Hematopoietic multipotent progenitor cell treated with erythropoietin and hydrocortisone succinate and interleukin-3 and kit ligand, for 6 days (in vitro differentiated cells): Measurements from ENCODE around the gene MC1R.
"Not testable (repeated sequence)": the region's sequence is repeated elsewhere in the genome, so short reads cannot be mapped to it uniquely, and the experiment has no call there.

ENCODE experiments used
- DNase-seq: peaks from one replicate; pipeline ENCODE4 v3.0.0-alpha.2; 2015

The MC1R gene

DNA sequence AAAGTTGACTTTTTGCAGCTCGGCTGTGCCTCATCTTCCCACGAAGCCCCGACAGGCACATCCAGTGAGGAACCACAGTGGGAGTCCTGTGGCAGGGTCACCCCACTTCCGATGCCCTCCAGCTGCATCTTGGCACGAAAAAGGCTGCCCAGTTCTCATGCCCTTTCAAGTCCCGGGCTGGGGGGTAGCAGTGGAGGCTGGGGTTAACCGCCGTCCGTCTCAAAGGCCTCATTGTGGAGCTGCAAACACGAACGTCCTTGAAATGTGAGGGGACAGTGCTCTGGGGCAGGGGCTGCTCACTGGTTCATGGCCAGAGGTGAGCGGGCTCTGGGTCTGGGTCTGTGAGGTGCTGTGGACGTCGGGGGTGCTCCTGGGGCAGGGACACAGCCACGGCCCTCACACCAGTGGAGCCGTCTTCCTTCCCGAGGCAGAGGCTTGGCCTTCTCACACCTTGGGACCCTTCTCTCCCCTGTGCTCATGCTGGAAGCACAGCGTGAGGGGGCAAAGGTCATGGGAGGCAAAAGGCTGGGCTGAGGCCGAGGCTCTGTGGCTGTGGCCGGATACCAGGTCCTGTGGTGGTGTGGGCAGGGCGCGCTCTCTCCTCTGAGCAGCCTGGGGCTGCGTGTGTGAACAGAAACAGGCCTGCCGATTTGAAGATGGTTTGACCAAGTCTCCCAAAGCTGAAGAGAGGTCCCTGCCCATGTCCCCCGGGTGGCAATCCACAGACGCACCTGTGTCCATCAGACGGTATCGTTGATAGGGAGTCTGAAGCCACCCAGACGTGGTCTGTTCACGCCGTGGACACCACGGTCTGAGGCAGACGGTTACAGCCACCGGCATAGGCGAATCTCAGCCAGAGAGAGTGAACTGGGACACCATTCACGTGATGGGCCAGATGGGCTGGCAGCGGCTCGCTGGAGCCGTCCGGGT is 3.1 kb upstream of the MC1R start:
- DNase-seq, result no peak

DNA sequence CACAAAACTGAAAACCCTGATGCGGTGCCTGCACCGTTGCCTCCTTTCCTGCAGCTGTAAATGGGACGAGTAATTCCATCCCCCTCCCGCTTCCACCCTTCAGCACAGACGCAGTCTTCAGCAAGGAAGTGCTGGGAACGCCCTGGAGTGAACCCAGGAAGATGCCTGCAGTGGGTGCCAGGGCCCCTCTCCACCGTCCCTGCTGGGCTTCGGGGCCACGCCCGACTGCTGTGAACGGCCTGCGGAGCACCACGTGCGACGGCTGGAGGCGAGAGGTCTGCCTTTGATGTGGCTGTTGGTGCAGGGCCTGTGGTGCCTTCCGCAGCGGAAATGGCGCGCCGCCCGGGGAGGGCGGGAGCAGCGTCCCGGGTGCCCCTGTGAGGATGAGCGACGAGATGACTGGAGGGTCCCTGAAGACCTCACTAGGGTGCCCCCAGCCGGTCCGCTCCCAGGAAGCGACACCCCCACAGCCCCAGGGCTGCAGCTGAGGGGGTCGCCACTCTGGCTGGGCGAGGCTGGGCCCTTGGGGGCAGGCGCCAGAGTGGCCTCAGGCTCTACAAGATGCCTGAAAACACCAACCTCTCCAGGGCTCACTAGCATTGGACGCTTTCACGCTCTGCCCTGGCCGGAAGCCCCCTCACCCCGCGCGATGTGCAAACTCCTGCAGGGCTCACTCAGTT is 749 bp upstream of the MC1R start:
- DNase-seq, result peak; percentile 92

DNA sequence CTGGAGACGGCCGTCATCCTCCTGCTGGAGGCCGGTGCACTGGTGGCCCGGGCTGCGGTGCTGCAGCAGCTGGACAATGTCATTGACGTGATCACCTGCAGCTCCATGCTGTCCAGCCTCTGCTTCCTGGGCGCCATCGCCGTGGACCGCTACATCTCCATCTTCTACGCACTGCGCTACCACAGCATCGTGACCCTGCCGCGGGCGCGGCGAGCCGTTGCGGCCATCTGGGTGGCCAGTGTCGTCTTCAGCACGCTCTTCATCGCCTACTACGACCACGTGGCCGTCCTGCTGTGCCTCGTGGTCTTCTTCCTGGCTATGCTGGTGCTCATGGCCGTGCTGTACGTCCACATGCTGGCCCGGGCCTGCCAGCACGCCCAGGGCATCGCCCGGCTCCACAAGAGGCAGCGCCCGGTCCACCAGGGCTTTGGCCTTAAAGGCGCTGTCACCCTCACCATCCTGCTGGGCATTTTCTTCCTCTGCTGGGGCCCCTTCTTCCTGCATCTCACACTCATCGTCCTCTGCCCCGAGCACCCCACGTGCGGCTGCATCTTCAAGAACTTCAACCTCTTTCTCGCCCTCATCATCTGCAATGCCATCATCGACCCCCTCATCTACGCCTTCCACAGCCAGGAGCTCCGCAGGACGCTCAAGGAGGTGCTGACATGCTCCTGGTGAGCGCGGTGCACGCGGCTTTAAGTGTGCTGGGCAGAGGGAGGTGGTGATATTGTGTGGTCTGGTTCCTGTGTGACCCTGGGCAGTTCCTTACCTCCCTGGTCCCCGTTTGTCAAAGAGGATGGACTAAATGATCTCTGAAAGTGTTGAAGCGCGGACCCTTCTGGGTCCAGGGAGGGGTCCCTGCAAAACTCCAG is 1.1 kb downstream of the MC1R start:
- DNase-seq, result no peak

GRCh38 chr16:89920723-89921122 is 2.1 kb downstream of the MC1R start:
- DNase-seq, result no peak

DNA sequence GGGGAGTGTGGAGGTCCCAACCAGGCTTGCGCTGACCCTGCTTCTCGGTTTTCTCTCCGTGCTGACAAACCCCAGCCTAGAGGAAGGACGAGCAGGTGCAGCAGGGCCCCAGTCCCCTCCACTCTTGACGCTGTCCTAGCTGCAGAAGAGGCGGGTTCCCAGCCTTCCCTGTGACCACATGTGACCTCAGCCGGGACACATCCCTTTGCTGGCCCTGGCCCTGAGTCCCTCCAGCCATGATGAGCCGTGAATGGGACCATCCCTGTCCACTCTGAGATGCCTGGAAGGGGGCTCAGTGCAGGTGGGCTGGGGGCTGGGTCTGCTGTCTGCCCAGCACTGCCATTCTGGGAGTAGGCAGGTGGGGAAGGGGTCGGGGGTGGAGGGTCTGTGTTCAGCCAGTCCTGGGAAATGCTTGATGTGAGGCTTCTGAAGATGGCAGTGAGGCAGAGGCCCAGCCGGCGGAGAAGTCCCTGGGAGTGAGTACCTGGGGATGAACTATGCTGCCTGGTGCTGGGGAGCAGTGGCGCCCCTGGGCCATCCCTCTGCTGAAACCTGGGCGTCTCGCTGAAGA is 2.6 kb downstream of the MC1R start:
- DNase-seq, result no peak

DNA sequence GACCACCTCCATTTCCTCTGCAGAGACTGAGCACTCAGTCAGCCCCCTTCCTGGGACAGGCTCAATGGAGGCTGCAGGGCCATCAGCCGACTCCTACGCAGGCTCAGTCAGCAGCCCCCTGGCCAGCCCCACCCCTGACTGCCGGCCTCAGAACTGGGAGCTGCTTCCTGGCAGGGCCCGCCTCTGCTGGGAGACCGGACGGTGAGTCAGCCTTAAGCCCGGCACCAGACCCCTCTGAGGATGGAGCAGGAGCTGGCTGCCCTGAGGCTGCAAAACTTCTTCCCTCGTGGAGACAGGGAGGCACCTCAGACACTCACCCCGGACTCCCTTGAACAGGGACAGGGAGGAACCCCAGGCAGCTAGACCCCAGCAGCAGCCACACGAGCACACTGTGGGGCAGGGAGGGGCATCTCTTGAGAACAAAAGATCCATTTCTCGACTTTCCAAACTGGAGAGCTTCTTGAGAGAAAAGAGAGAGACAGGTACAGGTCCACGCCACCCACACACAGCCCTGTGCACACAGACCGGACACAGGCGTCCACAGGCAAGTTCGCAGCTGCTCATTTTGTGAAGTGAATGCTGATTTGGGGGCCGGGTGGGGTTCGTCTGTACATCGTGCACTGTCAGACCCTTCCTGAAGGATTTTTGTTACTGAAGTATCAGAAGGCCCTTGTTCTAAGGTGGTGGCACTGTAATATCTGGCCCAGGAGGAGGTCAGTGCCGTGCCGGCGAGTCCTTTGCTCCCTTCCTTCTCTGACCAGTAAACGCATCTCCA is 3.2 kb downstream of the MC1R start:
- DNase-seq, result peak; percentile 47

GRCh38 chr16:89922477-89922883 is 3.8 kb downstream of the MC1R start:
- DNase-seq, result peak; percentile 54

DNA sequence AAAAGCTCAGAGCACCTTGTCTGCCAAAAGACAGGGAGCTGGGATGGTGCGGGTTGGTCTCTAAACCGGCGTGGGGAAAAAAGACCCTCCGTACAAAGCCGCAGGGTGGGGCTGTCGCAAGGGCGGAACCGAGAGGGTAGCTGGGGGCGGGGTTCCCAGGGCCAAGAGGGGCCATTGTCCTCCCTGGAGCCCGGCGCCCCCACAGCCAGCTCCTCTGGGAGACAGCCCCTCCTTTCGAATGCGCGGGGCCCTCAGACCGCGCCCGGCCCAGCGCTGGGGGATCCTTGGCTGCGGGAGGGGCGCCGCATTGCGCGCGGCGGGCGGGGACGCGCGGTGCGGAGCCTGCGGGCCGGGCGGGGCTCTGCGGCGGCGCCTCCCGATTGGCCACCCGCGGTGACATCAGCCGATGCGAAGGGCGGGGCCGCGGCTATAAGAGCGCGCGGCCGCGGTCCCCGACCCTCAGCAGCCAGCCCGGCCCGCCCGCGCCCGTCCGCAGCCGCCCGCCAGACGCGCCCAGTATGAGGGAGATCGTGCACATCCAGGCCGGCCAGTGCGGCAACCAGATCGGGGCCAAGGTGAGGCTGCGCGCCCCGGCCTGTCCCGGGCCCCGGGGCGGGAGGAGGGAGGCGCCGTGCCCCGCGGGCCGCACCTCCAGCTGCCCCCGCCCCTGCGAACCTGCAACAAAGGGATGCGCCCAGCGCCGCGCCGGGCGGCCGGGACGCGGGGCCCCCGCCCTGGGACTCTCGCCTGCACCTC is 4.4 kb downstream of the MC1R start, which contains the start of gene TUBB3:
TUBB3 (plus strand) TSS at position 459 of the 756 bp plus-strand sequence; CDS start at position 519, 60 bp downstream.
- peak; percentile 77 for DNase-seq

GRCh38 chr16:89923640-89924296 is 5.1 kb downstream of the MC1R start:
- no peak for DNase-seq

DNA sequence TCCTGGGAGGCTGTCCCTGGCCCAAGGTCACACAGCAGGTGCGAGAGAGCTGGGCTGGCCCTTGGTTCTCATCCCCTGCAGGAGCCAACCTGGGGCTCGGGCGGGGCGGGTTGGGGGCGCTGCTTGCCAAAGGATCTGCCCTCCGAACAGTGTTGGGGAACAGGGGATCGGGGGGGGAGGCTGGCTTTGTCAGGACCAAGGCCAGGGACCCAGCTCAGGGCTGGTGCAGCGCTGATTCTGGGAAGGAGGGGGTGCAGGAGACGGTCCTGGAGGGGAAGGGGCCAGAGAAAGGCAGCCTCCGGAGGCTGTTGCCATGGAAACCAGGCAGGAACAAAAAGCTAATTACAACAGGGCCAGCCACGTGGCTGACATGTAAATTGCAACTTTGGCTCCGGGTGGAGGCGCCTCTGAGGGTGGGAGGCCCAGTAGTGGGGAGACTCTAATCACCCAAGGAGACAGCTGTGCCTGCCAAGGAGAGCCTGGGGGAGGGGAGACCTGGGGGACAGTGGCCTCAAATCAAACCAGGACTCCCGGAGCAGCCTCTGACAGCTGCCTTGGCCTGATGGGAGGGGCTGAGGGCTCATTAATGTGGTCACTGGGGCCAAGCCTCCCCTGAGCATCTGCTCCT is 5.7 kb downstream of the MC1R start:
- DNase-seq, result peak; percentile 69

- no peak for DNase-seq
These were observed 6.3 kb downstream of the MC1R start for GRCh38 chr16:89924925-89925307.

GRCh38 chr16:89925596-89926079 is 7.0 kb downstream of the MC1R start:
- no peak for DNase-seq

- no peak for DNase-seq
These were observed 12.7 kb downstream of the MC1R start for GRCh38 chr16:89931305-89931896.

GRCh38 chr16:89931964-89932363 is 13.3 kb downstream of the MC1R start:
- DNase-seq, result no peak

DNA sequence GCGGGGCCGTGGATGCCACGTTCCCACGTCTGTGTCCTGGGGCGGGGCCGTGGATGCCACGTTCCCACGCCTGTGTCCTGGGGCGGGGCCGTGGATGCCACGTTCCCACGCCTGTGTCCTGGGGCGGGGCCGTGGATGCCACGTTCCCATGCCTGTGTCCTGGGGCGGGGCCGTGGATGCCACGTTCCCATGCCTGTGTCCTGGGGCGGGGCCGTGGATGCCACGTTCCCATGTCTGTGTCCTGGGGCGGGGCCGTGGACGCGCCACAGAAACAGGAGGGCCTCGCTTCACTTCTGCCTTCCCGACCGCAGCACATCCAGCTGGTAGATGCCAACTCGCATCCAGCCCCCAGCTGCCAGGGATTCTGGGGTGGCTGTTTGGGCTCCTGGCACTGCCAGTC is 15.4 kb downstream of the MC1R start:
- not testable (repeated sequence) for DNase-seq

GRCh38 chr16:89934611-89935553 is 16.2 kb downstream of the MC1R start:
- DNase-seq, result no peak

DNA sequence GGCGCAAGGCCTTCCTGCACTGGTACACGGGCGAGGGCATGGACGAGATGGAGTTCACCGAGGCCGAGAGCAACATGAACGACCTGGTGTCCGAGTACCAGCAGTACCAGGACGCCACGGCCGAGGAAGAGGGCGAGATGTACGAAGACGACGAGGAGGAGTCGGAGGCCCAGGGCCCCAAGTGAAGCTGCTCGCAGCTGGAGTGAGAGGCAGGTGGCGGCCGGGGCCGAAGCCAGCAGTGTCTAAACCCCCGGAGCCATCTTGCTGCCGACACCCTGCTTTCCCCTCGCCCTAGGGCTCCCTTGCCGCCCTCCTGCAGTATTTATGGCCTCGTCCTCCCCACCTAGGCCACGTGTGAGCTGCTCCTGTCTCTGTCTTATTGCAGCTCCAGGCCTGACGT is 17.0 kb downstream of the MC1R start:
- DNase-seq, result not testable (repeated sequence)

DNA sequence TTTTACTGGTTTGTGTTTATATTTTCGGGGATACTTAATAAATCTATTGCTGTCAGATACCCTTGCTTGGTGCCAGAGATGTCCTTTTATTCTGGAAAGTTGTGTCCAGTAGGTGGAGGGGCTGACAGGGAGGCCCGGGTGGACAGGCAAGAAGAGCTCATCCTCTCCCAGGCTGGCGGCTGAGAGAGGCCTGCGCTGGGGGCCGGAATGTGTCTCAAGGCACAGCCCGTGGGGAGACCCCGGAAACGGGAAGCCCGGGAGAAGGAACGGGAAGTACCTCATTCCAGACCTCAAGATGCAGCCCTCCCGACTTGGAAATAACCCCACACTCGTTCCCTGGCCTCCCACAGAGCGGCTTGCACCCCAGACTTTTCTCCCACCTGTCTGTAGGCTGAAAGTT is 17.4 kb downstream of the MC1R start:
- no peak for DNase-seq
